Measurements from ENCODE around the gene NR2F2. TPM values are rescaled to one million over a fixed set of nuclear protein-coding genes. Genes with fewer than 3 reads are reported as not detected.

NR2F2 gene
- total RNA-seq, 1 donor from 2014 or later = 15.9 TPM

- TF ChIP-seq CTCF (IDR thresholded peaks at IDR 0.05; ENCODE audit: unreplicated experiment) = no peak
- H3K9me3 Mint-ChIP-seq (ENCODE audit: unreplicated experiment) = no peaks in the 10 kb centered on the region
- H3K27me3 Mint-ChIP-seq (ENCODE audit: unreplicated experiment) = peaks cover 44% of the 10 kb centered on the region
- peaks cover 28% of the 10 kb centered on the region for H3K4me1 Mint-ChIP-seq (ENCODE audit: unreplicated experiment)
- no peak overlapping the region for H3K27ac Mint-ChIP-seq (ENCODE audit: unreplicated experiment)
- no peaks in the 10 kb centered on the region for H3K36me3 Mint-ChIP-seq (ENCODE audit: low read depth, unreplicated experiment)
- DNase-seq (ENCODE audit: low spot score) = peak; percentile 34
- H3K4me3 Mint-ChIP-seq (ENCODE audit: unreplicated experiment) = no peak overlapping the region
Observed at GRCh38 chr15:96362755-96363651, 32.5 kb downstream of the NR2F2 start.

- H3K4me1 Mint-ChIP-seq (ENCODE audit: unreplicated experiment) = peaks cover 25% of the 10 kb centered on the region
- no peaks in the 10 kb centered on the region for H3K9me3 Mint-ChIP-seq (ENCODE audit: unreplicated experiment)
- no peak for TF ChIP-seq CTCF (IDR thresholded peaks at IDR 0.05; ENCODE audit: unreplicated experiment)
- peaks cover 37% of the 10 kb centered on the region for H3K27me3 Mint-ChIP-seq (ENCODE audit: unreplicated experiment)
- H3K4me3 Mint-ChIP-seq (ENCODE audit: unreplicated experiment) = no peak overlapping the region
- DNase-seq (ENCODE audit: low spot score) = no peak
- no peak overlapping the region for H3K27ac Mint-ChIP-seq (ENCODE audit: unreplicated experiment)
- H3K36me3 Mint-ChIP-seq (ENCODE audit: low read depth, unreplicated experiment) = no peaks in the 10 kb centered on the region
Observed at GRCh38 chr15:96363707-96364106, 33.2 kb downstream of the NR2F2 start.

- peaks cover 26% of the 10 kb centered on the region for H3K4me1 Mint-ChIP-seq (ENCODE audit: unreplicated experiment)
- no peak for TF ChIP-seq CTCF (IDR thresholded peaks at IDR 0.05; ENCODE audit: unreplicated experiment)
- no peak overlapping the region for H3K27ac Mint-ChIP-seq (ENCODE audit: unreplicated experiment)
- peak; percentile 28 for DNase-seq (ENCODE audit: low spot score)
- H3K9me3 Mint-ChIP-seq (ENCODE audit: unreplicated experiment) = no peaks in the 10 kb centered on the region
- no peak overlapping the region for H3K4me3 Mint-ChIP-seq (ENCODE audit: unreplicated experiment)
- peaks cover 41% of the 10 kb centered on the region for H3K27me3 Mint-ChIP-seq (ENCODE audit: unreplicated experiment)
- no peaks in the 10 kb centered on the region for H3K36me3 Mint-ChIP-seq (ENCODE audit: low read depth, unreplicated experiment)
Observed at GRCh38 chr15:96365781-96366525, 35.5 kb downstream of the NR2F2 start.

- Mint-ChIP-seq H3K27me3 (ENCODE audit: unreplicated experiment) (peaks cover 40% of the 10 kb centered on the region), H3K4me3 (ENCODE audit: unreplicated experiment) (no peak overlapping the region), H3K27ac (ENCODE audit: unreplicated experiment) (no peak overlapping the region), H3K36me3 (ENCODE audit: low read depth, unreplicated experiment) (no peaks in the 10 kb centered on the region), H3K4me1 (ENCODE audit: unreplicated experiment) (peaks cover 25% of the 10 kb centered on the region), H3K9me3 (ENCODE audit: unreplicated experiment) (no peaks in the 10 kb centered on the region)
- TF ChIP-seq CTCF (IDR thresholded peaks at IDR 0.05; ENCODE audit: unreplicated experiment) = no peak
- DNase-seq (ENCODE audit: low spot score) = no peak
Observed at GRCh38 chr15:96366526-96366877, 36.0 kb downstream of the NR2F2 start.
